Smooth muscle cell (in vitro differentiated cells): ENCODE data around the gene CDC42EP1. TPM values are rescaled to one million over a fixed set of nuclear protein-coding genes. Genes with fewer than 3 reads are reported as not detected.

Experiments
- DNase-seq: peaks from one replicate; lab custom pipeline; 2025; ENCODE audit not compliant: unreplicated experiment; lab: John Stamatoyannopoulos, UW
- H2AFZ ChIP-seq: fragments of 200-600 bp; sonication (generic); 2 replicates; pipeline ENCODE4 v1.6.0; 2016; ENCODE audit warnings: antibody characterized with exemption, low read depth, mild to moderate bottlenecking
- H3F3A ChIP-seq: fragments of 200-600 bp; sonication (generic); 2 replicates; pipeline ENCODE4 v1.6.0; 2017; ENCODE audit warnings: antibody characterized with exemption, low read depth
- H3K27ac ChIP-seq: fragments of 200-600 bp; sonication (generic); 2 replicates; pipeline ENCODE4 v1.5.1; 2016; ENCODE audit warnings: low read depth, mild to moderate bottlenecking
- H3K27me3 ChIP-seq: fragments of 200-600 bp; sonication (generic); 2 replicates; pipeline ENCODE4 v1.6.1; 2016; ENCODE audit warnings: low read depth, mild to moderate bottlenecking
- H3K36me3 ChIP-seq: fragments of 200-600 bp; sonication (generic); 2 replicates; pipeline ENCODE4 v1.5.1; 2016; ENCODE audit warnings: low read depth
- H3K4me1 ChIP-seq: fragments of 200-600 bp; sonication (generic); 2 replicates; pipeline ENCODE4 v1.5.1; 2016; ENCODE audit warnings: low read depth
- H3K4me2 ChIP-seq: fragments of 200-600 bp; sonication (generic); 2 replicates; pipeline ENCODE4 v1.6.0; 2016; ENCODE audit warnings: mild to moderate bottlenecking
- H3K4me3 ChIP-seq: fragments of 200-600 bp; sonication (generic); 2 replicates; pipeline ENCODE4 v1.5.1; 2016; ENCODE audit warnings: mild to moderate bottlenecking
- H3K79me2 ChIP-seq: fragments of 200-600 bp; sonication (generic); 2 replicates; pipeline ENCODE4 v1.6.0; 2016; ENCODE audit warnings: low read depth, mild to moderate bottlenecking
- H3K9ac ChIP-seq: fragments of 200-600 bp; sonication (generic); 2 replicates; pipeline ENCODE4 v1.6.0; 2016; ENCODE audit warnings: low read depth
- H3K9me3 ChIP-seq: fragments of 200-600 bp; sonication (generic); replicated peaks from 2 replicates; pipeline ENCODE4 v1.5.1; 2016; ENCODE audit warnings: low read depth
- H4K20me1 ChIP-seq: fragments of 200-600 bp; sonication (generic); 2 replicates; pipeline ENCODE4 v1.6.0; 2016; ENCODE audit warnings: low read depth
- CTCF ChIP-seq: fragments of 200-600 bp; sonication (generic); IDR thresholded peaks from 2 replicates; pipeline ENCODE4 v1.5.1; 2017; ENCODE audit warnings: borderline replicate concordance, mild to moderate bottlenecking, antibody characterized with exemption; ENCODE audit not compliant: insufficient read depth, poor library complexity, severe bottlenecking
- WGBS: methylation state at CpG from one replicate; pipeline ENCODE4 v1.1.7; 2016; ENCODE audit warnings: low lambda C conversion rate; 5-methylcytosine and 5-hydroxymethylcytosine counted together
- polyA plus RNA-seq: library from polyadenylated mRNA; unstranded; fragments of >200 nt; fragmentation: Nextera tagmentation; extraction: Ambion mirVana; gene quantifications from 2 replicates; pipeline ENCODE4 v1.2.1, GENCODE V29; 2016
- total RNA-seq: library from RNA; depleted of rRNA; stranded (reverse); fragments of >200 nt; gene quantifications from 2 replicates; pipeline ENCODE4 v1.2.3, GENCODE V29; 2014

Gene CDC42EP1
- total RNA-seq (14.0 and 19.1 TPM in 2 replicates), polyA plus RNA-seq (89.6 and 94.9 TPM in 2 replicates)

GRCh38 chr22:37559901-37560607 lies at the start of gene CDC42EP1:
CDC42EP1 (plus strand) TSS chr22:37560480; CDS start chr22:37566350, 5,870 bp downstream.
- Histone ChIP-seq H2AFZ (peak within 1 kb of the TSS; percentile 55), H3K4me3 (peak within 1 kb of the TSS; percentile 77), H3K4me1 (peaks cover 31% of the 10 kb centered on the region), H3F3A (peaks cover 39% of the 10 kb centered on the region), H3K9me3 (no peaks in the 10 kb centered on the region), H3K9ac (peak within 1 kb of the TSS; percentile 96), H3K27ac (peak within 1 kb of the TSS; percentile 96), H3K27me3 (no peaks in the 10 kb centered on the region), H4K20me1 (peaks cover 37% of the 10 kb centered on the region), H3K79me2 (peaks cover 41% of the 10 kb centered on the region), H3K4me2 (peak within 1 kb of the TSS; percentile 95), H3K36me3 (no peaks in the 10 kb centered on the region)
- no peak for DNase-seq
- WGBS: 9% methylated on average over 35 of the region's 76 CpGs
- no peak for TF ChIP-seq CTCF

GRCh38 chr22:37511395-37512104 lies 48.7 kb upstream of the CDC42EP1 start:
- no peaks in the 10 kb centered on the region for H3K27me3 ChIP-seq
- H4K20me1 ChIP-seq: peaks cover 11% of the 10 kb centered on the region
- no peak overlapping the region for H3K9ac ChIP-seq
- H2AFZ ChIP-seq: no peak overlapping the region
- no peak for DNase-seq
- H3K4me2 ChIP-seq: peak overlapping the region; percentile 42
- peaks cover 5% of the 10 kb centered on the region for H3F3A ChIP-seq
- H3K4me3 ChIP-seq: no peak overlapping the region
- WGBS: 88% methylated on average over 5 of the region's 6 CpGs
- peak overlapping the region; percentile 36 for H3K27ac ChIP-seq
- no peaks in the 10 kb centered on the region for H3K9me3 ChIP-seq
- H3K79me2 ChIP-seq: no peaks in the 10 kb centered on the region
- no peak for TF ChIP-seq CTCF
- H3K36me3 ChIP-seq: no peaks in the 10 kb centered on the region
- peaks cover 9% of the 10 kb centered on the region for H3K4me1 ChIP-seq

GRCh38 chr22:37514526-37515051 lies 45.7 kb upstream of the CDC42EP1 start:
- Histone ChIP-seq H4K20me1 (peaks cover 11% of the 10 kb centered on the region), H3K9ac (no peak overlapping the region), H3K9me3 (no peaks in the 10 kb centered on the region), H3K27me3 (no peaks in the 10 kb centered on the region), H3K4me2 (no peak overlapping the region), H3K79me2 (no peaks in the 10 kb centered on the region), H3K4me1 (peaks cover 9% of the 10 kb centered on the region), H3K27ac (no peak overlapping the region), H2AFZ (no peak overlapping the region), H3F3A (peaks cover 5% of the 10 kb centered on the region), H3K36me3 (no peaks in the 10 kb centered on the region), H3K4me3 (no peak overlapping the region)
- 90% methylated on average over 15 of the region's 15 CpGs for WGBS
- no peak for TF ChIP-seq CTCF
- no peak for DNase-seq
